Ishikawa (cell line): ENCODE results near the gene RBM24.

ENCODE experiments used
- CEBPB ChIP-seq: IDR thresholded peaks from 2 replicates; pipeline ENCODE4 v1.6.1; 2012
- CREB1 ChIP-seq: IDR thresholded peaks from 2 replicates; pipeline ENCODE4 v1.6.1; 2012; ENCODE audit warnings: low read depth
- EGR1 ChIP-seq: IDR thresholded peaks from 2 replicates; pipeline ENCODE4 v1.6.1; 2012
- EP300 ChIP-seq: IDR thresholded peaks from 2 replicates; pipeline ENCODE4 v1.6.1; 2012; ENCODE audit warnings: borderline replicate concordance
- FOXM1 ChIP-seq: IDR thresholded peaks from 2 replicates; pipeline ENCODE4 v1.6.1; 2012; ENCODE audit warnings: low read depth, borderline replicate concordance
- NFIC ChIP-seq: IDR thresholded peaks from 2 replicates; pipeline ENCODE4 v1.6.1; 2012
- RAD21 ChIP-seq: IDR thresholded peaks from 2 replicates; pipeline ENCODE4 v1.6.1; 2012; ENCODE audit warnings: low read depth
- TAF1 ChIP-seq: IDR thresholded peaks from 2 replicates; pipeline ENCODE4 v1.6.1; 2012; ENCODE audit warnings: low read depth, mild to moderate bottlenecking
- TCF12 ChIP-seq: IDR thresholded peaks from 2 replicates; pipeline ENCODE4 v1.6.1; 2012; ENCODE audit warnings: low read depth
- TEAD4 ChIP-seq: IDR thresholded peaks from 2 replicates; pipeline ENCODE4 v1.6.1; 2012
- YY1 ChIP-seq: IDR thresholded peaks from 2 replicates; pipeline ENCODE4 v1.6.1; 2012; ENCODE audit warnings: low read depth
- ZBTB7A ChIP-seq: IDR thresholded peaks from 2 replicates; pipeline ENCODE4 v1.6.1; 2012; ENCODE audit warnings: low read depth
- TF ChIP-seq, protein P1 (sequence below): IDR thresholded peaks from 2 replicates; pipeline ENCODE4 v1.6.1; 2012
- TF ChIP-seq, protein P2 (sequence below): IDR thresholded peaks from 2 replicates; pipeline ENCODE4 v1.6.1; 2012; ENCODE audit warnings: low read depth, mild to moderate bottlenecking
- TF ChIP-seq, protein P3 (sequence below): IDR thresholded peaks from 2 replicates; pipeline ENCODE4 v1.6.1; 2012

RBM24 gene

DNA sequence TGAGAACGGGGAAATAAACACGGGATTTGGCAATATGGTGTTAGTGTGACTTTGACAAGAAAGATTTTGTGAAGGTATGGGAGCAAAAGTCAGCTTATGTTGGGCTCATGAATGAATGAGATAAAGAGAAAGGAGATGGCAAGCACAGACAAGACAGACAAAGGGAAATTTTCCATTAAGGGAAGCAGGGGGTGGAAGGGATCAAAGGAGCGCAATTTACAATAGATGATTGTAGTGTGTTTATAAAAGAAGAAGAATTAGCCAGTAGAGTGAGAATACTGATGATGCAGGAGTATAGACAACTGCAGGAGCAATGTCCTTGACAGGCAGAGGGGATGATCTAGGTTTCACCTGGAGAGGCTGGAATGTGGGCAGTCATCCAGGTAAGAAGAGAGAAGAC, 34.1 kb downstream of the RBM24 start:
- TF ChIP-seq, protein P1, sequence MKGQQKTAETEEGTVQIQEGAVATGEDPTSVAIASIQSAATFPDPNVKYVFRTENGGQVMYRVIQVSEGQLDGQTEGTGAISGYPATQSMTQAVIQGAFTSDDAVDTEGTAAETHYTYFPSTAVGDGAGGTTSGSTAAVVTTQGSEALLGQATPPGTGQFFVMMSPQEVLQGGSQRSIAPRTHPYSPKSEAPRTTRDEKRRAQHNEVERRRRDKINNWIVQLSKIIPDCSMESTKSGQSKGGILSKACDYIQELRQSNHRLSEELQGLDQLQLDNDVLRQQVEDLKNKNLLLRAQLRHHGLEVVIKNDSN: no peak

DNA sequence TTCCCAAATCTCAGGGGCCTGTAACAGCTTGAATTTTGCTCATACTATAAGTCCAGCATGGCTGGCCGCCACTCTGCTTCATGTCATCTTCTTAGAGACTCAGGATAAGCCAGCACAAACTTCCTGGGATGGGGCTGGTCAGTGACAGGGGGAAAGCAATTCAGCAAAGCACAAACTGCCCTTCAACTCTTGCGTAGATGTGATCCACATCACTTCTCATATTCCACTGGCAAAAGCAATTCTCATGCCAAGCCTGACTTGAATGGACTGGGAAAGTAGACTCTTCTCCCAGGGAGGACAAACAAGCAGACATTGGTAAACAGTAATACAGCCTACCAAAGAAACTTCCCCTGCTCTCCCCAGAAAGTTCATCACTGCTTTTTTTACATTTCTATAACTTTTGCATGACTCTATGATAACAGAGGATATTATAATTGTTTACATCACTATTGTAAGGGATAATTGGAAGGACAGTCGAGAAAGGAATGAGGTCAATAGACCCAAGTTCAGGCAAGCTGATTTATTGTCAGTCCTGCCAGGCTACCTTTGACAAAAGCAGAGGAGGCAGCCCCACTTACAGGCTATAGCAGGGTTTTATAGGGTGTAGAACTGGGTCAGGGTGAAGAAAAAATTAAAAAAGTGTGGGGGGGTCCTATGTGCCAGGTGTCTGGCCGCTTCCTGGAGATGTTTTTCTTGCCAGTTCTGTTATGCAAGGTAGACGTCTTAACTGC, 37.4 kb downstream of the RBM24 start:
- no peak for TF ChIP-seq EGR1
- TF ChIP-seq, protein P2, sequence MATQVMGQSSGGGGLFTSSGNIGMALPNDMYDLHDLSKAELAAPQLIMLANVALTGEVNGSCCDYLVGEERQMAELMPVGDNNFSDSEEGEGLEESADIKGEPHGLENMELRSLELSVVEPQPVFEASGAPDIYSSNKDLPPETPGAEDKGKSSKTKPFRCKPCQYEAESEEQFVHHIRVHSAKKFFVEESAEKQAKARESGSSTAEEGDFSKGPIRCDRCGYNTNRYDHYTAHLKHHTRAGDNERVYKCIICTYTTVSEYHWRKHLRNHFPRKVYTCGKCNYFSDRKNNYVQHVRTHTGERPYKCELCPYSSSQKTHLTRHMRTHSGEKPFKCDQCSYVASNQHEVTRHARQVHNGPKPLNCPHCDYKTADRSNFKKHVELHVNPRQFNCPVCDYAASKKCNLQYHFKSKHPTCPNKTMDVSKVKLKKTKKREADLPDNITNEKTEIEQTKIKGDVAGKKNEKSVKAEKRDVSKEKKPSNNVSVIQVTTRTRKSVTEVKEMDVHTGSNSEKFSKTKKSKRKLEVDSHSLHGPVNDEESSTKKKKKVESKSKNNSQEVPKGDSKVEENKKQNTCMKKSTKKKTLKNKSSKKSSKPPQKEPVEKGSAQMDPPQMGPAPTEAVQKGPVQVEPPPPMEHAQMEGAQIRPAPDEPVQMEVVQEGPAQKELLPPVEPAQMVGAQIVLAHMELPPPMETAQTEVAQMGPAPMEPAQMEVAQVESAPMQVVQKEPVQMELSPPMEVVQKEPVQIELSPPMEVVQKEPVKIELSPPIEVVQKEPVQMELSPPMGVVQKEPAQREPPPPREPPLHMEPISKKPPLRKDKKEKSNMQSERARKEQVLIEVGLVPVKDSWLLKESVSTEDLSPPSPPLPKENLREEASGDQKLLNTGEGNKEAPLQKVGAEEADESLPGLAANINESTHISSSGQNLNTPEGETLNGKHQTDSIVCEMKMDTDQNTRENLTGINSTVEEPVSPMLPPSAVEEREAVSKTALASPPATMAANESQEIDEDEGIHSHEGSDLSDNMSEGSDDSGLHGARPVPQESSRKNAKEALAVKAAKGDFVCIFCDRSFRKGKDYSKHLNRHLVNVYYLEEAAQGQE: no peak
- no peak for TF ChIP-seq ZBTB7A
- TF ChIP-seq CEBPB: no peak
- no peak for TF ChIP-seq TAF1
- TF ChIP-seq, protein P1: no peak
- TF ChIP-seq, protein P3, sequence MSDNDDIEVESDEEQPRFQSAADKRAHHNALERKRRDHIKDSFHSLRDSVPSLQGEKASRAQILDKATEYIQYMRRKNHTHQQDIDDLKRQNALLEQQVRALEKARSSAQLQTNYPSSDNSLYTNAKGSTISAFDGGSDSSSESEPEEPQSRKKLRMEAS: no peak
- no peak for TF ChIP-seq CREB1
- TF ChIP-seq RAD21: no peak
- no peak for TF ChIP-seq FOXM1
- TF ChIP-seq TEAD4: no peak
- no peak for TF ChIP-seq YY1
- no peak for TF ChIP-seq NFIC
- no peak for TF ChIP-seq TCF12
- no peak for TF ChIP-seq EP300

DNA sequence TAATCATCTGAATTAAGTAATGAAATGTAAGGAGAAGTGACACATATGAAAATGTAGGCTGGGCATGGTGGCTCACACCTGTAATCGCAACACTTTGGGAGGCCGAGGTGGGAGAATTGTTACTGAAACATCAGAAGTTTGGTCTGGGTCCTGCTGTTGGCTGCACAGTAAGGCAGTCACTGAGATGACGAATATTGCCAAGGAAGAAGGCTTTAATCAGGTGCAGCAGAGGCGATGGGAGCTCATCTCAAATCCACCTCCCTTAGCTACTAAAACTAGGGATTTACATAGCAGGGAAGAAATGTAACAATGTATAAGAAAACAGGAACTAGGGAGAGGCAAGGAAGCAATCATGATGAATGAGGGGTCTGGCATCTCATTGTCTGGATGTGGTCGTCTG, 50.1 kb downstream of the RBM24 start:
- TF ChIP-seq TEAD4 (no peak), CEBPB (no peak), NFIC (no peak), EP300 (no peak), ZBTB7A (no peak), FOXM1 (no peak), EGR1 (no peak), RAD21 (no peak), YY1 (no peak)
- TF ChIP-seq, protein P1: no peak
- TF ChIP-seq, protein P2: no peak

DNA sequence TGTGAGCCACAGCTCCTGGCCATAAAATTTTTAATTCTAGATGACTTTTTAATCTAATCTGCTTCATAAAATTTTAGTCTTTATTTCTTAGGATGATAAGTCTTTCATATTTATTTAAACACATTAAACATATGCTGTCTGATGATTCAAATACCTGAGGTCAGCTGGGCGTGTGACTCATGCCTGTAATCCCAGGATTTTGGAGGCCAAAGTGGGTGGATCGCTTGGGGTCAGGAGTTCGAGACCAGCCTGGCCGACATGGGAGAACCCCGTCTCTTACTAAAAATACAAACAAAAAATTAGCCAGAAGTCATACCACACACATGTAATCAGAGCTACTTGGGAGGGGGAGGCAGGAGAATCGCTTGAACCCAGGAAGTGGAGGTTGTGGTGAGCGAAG, 53.1 kb downstream of the RBM24 start:
- TF ChIP-seq TEAD4: no peak
- no peak for TF ChIP-seq EP300

DNA sequence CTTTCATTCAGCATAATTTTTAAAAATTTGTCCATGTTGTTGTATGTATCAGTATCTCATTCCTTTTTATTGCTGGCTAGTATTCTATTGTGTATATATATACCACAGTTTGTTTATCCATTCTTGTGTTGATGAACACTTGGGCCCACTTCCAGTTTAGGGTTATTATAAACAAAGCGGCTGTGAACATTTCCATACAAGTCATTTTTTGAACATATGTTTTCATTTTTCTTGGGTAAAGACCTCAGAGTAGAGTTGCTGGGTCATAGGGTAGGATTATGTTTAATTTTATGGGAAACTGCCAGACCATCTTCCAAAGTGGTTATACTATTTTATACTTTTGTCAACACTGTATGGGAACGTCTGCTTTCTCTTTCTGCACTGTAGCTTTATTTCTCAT, 55.3 kb downstream of the RBM24 start:
- TF ChIP-seq TEAD4 (no peak), RAD21 (no peak), ZBTB7A (no peak), YY1 (no peak), TCF12 (no peak), CEBPB (no peak), NFIC (no peak), FOXM1 (no peak), EP300 (no peak), EGR1 (no peak), CREB1 (no peak), TAF1 (no peak)
- TF ChIP-seq, protein P3: no peak
- TF ChIP-seq, protein P1: no peak
- TF ChIP-seq, protein P2: no peak
